ENCODE data around the gene KIF18B.

The KIF18B gene

DNA sequence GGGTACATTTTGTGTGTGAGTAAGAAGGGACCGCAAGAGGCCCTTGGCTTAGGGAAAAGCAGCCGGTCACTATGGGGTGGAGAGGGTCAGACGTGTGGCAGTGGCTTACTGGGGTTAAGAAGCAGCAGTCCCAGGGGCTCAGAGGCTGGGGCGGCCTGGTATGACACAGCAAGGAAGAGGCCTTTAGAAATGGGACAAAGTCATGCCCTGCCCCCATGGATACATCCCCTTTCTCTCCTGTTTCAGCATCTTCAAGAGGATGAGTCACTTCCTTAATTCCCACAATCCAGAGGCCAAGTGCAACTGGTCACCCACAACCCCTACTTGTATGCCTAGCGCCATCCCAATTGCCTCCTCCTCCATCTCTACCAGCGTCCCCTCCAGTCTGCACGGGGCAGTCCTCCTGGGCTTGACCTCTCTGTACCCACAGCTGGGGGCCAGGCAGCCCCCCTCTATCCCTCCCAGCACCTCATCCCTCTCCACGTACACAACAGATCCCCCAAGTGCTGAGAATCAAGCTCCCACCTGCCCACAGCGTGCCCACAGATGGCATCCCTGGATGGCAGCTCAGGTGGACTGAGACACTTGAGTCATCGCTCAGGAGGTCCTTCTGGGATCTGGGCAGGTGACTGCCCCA, 41.4 kb downstream of the KIF18B start:
- TF ChIP-seq, protein P1, sequence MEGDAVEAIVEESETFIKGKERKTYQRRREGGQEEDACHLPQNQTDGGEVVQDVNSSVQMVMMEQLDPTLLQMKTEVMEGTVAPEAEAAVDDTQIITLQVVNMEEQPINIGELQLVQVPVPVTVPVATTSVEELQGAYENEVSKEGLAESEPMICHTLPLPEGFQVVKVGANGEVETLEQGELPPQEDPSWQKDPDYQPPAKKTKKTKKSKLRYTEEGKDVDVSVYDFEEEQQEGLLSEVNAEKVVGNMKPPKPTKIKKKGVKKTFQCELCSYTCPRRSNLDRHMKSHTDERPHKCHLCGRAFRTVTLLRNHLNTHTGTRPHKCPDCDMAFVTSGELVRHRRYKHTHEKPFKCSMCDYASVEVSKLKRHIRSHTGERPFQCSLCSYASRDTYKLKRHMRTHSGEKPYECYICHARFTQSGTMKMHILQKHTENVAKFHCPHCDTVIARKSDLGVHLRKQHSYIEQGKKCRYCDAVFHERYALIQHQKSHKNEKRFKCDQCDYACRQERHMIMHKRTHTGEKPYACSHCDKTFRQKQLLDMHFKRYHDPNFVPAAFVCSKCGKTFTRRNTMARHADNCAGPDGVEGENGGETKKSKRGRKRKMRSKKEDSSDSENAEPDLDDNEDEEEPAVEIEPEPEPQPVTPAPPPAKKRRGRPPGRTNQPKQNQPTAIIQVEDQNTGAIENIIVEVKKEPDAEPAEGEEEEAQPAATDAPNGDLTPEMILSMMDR (IDR thresholded peaks at IDR 0.05; ENCODE audit: extremely low read depth, insufficient read depth, missing control alignments), result no peak
- no peak for DNase-seq (ENCODE audit: low spot score)
- in situ Hi-C loops (cut with MboI; ENCODE audit: low pct_unique_long_range_greater_than_20kb, low sequenced_read_pairs, unreplicated experiment), result no loop called here

DNA sequence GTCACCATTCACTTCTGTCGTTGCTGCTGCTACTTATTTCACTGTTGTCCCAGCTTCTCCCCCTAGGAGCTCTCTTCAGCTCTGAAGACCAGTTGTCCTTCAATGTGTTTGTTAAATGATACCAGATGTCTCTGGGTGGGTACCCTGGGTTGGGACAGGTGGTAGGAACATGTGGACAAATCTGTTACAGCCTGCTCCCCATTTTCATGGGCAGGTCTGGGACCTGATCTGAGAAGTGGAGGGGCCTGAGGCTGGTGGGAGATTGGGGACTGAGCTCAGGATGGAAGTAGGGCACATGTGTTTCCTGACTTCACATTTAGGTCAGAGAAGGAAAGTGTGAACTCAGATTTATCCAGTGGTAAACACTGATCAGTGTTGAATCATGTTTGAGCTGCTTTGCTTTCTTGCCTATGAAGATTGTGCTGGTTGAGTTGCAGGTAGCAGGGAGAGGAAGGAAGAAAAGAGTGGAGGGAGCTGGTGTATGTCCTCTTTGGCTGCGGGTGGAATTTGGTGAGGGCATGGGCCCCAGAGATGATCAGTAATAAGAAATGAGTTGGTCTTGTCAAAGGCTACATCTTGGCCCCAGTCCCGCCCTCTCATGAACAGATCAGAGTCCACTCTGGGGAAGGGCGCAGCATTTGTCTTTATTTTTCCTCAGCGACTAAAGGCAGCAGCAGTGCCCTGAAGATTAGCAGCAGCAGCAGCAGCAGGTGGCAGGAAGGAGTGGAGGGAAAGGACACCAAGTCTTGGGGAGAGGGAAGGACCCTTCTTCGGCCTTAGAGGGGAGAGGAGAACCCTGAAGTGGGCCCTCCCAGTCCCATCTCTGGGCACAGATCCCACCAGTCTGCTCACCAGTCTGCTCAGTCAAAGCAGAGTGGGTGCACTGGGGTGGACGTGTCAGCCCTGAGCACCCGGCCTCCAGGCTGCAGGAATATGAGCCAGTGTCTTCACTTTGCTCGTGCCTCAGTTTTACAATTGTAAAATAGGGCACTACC, 42.3 kb downstream of the KIF18B start:
- TF ChIP-seq, protein P1 (IDR thresholded peaks at IDR 0.05; ENCODE audit: extremely low read depth, insufficient read depth, missing control alignments), result no peak

DNA sequence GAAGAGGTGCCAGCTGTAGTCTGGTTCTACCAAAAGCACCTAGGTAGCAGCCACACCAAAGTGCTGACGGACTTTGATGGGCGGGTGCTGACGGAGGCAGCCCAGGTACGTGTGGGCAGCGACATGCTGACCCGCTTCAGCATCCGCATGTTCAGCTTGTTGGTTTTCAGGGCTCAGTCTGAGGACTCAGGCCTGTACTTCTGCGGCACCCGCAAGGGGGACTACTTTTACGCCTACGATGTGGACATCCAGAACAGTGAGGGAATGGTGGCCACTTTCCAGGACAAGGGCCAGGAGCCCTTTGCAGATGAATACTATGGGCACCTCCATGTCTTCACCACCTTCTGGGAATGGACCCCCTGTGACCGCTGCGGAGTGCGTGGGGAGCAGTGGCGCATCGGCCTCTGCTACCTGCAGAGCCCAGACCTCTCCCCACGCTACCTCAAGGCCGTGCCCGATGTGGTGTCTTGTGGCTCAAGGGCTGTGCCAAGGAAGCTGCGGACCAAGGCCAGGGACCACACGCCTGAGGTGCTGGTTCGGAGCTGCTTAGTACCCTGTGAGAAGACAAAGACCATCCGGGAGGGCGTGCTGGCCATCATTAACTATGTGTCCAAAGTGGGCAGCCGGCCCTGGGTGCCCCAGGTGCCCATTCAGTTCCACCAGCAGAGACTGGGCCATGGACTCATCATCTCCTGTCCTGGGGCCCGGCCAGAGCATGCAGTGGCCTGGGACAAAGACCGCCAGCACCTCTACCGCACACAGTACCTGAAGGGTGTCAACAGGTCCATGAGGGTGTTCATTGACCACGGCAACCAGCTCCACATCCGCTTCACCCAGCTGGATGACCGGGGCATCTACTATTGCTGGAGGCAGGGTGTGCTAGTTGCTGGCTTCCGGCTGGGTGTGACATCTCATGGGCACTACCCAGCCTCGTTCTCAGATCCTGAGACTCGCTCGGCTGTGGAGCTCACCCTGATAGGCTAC, 43.3 kb downstream of the KIF18B start:
- no peak for DNase-seq (ENCODE audit: low spot score)
- in situ Hi-C loops (cut with MboI; ENCODE audit: low pct_unique_long_range_greater_than_20kb, low sequenced_read_pairs, unreplicated experiment), result no loop called here
- TF ChIP-seq, protein P1 (IDR thresholded peaks at IDR 0.05; ENCODE audit: extremely low read depth, insufficient read depth, missing control alignments), result no peak

More for the DNA sequence above, 42.3 kb downstream of the KIF18B start:
- in situ Hi-C loops (cut with MboI; ENCODE audit: low pct_unique_long_range_greater_than_20kb, low sequenced_read_pairs, unreplicated experiment), result no loop called here
- DNase-seq (ENCODE audit: low spot score), result no peak

DNA sequence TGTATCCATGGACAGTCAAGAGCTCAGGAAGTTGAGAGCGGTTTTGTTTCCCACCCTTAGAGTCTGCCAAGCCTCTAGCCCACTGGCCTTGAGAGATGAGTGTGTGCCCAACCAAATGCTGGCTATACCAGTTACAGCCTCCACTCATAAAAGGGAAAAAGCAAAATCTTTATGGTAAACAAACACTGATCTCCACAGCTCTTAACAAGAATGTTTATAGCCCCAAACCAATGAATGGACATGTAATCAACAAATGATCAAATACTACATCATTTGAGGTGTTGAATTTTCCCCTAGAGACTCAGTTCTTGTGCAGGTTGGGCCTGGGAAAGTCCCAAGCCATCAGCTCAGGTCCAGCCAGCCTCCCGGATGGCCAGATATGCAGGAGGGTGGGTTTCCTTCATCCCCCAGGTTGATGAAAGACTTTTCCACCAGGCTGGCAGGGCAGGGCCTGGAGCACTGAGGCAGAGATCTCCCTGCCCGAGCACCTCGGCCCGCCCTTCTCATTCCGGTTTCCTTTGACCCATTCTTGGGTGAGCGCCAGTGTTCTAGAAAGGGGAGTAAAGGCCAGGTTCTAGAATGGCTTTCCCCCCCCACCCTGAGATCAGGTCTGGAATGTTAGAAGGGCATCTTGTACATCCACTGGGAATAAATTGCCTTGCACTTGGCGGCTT, 44.4 kb downstream of the KIF18B start:
- TF ChIP-seq, protein P1 (IDR thresholded peaks at IDR 0.05; ENCODE audit: extremely low read depth, insufficient read depth, missing control alignments), result no peak
- DNase-seq (ENCODE audit: low spot score), result no peak
- in situ Hi-C loops (cut with MboI; ENCODE audit: low pct_unique_long_range_greater_than_20kb, low sequenced_read_pairs, unreplicated experiment), result no loop called here

DNA sequence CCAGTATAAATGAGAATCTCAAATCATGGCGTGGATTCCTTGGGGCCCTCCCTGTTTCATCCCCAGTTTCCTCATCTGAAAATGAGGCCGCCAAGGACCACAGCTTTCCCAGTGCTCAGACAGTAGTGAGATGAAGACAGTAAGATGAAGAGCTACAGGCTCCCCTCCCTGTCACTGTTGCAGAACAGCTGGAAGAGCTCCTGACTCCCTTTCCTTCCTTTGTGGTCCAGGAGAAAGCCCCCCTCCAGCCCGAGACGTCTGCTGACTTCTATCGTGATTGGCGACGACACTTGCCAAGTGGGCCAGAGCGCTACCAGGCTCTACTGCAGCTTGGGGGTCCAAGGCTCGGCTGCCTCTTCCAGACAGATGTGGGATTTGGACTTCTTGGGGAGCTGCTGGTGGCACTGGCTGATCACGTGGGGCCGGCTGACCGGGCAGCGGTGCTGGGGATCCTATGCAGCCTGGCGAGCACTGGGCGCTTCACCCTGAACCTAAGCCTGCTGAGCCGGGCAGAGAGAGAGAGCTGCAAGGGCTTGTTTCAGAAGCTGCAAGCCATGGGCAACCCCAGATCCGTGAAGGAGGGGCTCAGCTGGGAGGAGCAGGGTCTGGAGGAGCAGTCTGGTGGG, 45.3 kb downstream of the KIF18B start:
- in situ Hi-C loops (cut with MboI; ENCODE audit: low pct_unique_long_range_greater_than_20kb, low sequenced_read_pairs, unreplicated experiment), result no loop called here
- DNase-seq (ENCODE audit: low spot score), result no peak
- TF ChIP-seq, protein P1 (IDR thresholded peaks at IDR 0.05; ENCODE audit: extremely low read depth, insufficient read depth, missing control alignments), result no peak
